ENCODE results near the gene FZD8.
A peak's percentile ranks its signal among the peaks of the same experiment; 100 is the strongest.

- TF ChIP-seq ZBTB21 (CRISPR knock-in tag; IDR thresholded peaks at IDR 0.05; ENCODE audit: borderline replicate concordance) = 0 out of 2 replicates have a peak, but pooled peaks have one; percentile 35
- TF ChIP-seq, protein P1, sequence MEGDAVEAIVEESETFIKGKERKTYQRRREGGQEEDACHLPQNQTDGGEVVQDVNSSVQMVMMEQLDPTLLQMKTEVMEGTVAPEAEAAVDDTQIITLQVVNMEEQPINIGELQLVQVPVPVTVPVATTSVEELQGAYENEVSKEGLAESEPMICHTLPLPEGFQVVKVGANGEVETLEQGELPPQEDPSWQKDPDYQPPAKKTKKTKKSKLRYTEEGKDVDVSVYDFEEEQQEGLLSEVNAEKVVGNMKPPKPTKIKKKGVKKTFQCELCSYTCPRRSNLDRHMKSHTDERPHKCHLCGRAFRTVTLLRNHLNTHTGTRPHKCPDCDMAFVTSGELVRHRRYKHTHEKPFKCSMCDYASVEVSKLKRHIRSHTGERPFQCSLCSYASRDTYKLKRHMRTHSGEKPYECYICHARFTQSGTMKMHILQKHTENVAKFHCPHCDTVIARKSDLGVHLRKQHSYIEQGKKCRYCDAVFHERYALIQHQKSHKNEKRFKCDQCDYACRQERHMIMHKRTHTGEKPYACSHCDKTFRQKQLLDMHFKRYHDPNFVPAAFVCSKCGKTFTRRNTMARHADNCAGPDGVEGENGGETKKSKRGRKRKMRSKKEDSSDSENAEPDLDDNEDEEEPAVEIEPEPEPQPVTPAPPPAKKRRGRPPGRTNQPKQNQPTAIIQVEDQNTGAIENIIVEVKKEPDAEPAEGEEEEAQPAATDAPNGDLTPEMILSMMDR (IDR thresholded peaks at IDR 0.05) = no peak
Measured at GRCh38 chr10:35640951-35641675, 983 bp downstream of the FZD8 start.

Data from WTC11 (cell line).